ENCODE data around the gene JAG1.

JAG1 gene

GRCh38 chr20:10665791-10666190 lies 8.0 kb downstream of the JAG1 start:
- H3K4me3 ChIP-seq (ENCODE audit: low read depth, low read length), result no peak overlapping the region
- DNase-seq (ENCODE audit: low read depth), result no peak
- TF ChIP-seq MAX (IDR thresholded peaks at IDR 0.05; ENCODE audit: low read depth, low read length), result no peak
- TF ChIP-seq CTCF (IDR thresholded peaks at IDR 0.05; ENCODE audit: low read depth, low read length), result no peak
- TF ChIP-seq POLR2A (IDR thresholded peaks at IDR 0.05; ENCODE audit: extremely low read depth, insufficient read length), result no peak
- no peak for TF ChIP-seq MYC (IDR thresholded peaks at IDR 0.05; ENCODE audit: low read depth, low read length)

DNA sequence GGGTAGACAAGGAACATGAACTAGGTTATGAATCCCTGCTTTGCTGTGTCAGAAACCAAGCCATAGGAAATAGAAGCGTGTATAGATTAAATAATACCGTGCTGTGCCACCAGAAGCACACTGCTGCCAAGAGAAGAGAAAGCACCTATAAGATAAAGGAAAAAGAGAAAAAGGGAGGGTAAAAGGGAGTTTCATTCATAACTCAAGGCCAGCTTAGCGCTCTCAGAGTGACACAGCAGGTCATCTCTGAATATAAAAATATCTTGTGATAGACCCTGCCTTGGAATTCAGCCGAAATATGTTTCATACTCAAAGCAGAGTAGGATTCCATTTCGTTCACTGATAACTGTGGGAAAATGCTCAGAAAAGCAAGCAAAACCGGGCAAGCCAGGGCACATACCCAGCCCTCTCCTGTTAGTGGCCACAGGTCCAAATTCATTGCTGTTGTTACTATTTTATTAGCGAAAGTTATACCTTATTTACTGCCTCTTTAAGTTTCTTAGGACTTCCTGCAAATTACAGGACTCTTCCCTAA lies 8.7 kb downstream of the JAG1 start:
- no peak overlapping the region for H3K4me3 ChIP-seq (ENCODE audit: low read depth, low read length)
- no peak for DNase-seq (ENCODE audit: low read depth)
- TF ChIP-seq MAX (IDR thresholded peaks at IDR 0.05; ENCODE audit: low read depth, low read length), result no peak
- TF ChIP-seq POLR2A (IDR thresholded peaks at IDR 0.05; ENCODE audit: extremely low read depth, insufficient read length), result no peak
- no peak for TF ChIP-seq CTCF (IDR thresholded peaks at IDR 0.05; ENCODE audit: low read depth, low read length)
- TF ChIP-seq MYC (IDR thresholded peaks at IDR 0.05; ENCODE audit: low read depth, low read length), result no peak

- TF ChIP-seq MYC (IDR thresholded peaks at IDR 0.05; ENCODE audit: low read depth, low read length) (no peak), POLR2A (IDR thresholded peaks at IDR 0.05; ENCODE audit: extremely low read depth, insufficient read length) (no peak), CTCF (IDR thresholded peaks at IDR 0.05; ENCODE audit: low read depth, low read length) (no peak), MAX (IDR thresholded peaks at IDR 0.05; ENCODE audit: low read depth, low read length) (no peak)
- no peak overlapping the region for H3K4me3 ChIP-seq (ENCODE audit: low read depth, low read length)
- no peak for DNase-seq (ENCODE audit: low read depth)
These were observed 10.0 kb downstream of the JAG1 start for GRCh38 chr20:10663756-10664155.

DNA sequence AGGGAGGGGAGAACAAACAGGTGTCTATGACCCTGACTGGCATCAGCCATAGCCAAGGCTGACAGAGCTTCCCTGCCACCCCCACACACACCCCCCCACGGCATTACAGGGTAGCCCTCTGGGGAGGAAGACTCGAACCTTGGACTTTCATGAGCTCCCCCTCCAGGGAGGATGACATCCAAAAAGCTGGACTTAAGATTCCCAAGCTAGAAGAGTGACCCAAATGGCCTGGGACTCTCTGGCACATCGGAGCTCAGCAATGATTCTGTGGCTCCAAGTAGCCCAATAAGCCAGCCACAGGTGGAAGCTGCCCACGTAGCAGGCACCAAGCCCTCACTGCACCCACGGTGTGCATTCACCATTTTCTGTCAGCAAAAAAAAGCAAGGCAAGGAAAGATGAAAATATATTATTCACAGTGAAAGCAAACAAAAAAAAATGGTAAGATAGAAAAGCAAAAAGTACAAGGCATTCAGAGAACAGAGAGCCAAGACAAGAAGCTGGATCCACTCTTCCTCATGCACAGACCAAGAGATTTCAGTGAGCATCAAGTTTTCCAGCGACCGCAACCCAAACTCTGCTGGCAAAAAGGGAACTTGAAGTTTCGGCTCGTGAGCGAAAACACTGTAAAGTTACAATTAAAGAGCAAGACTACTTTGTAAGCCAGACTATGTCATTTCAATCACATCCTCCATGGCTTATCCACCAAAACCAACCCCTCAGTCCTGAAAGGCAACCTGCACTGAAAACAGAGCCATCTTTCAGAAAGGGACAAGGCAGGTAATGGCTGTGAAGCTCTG lies 10.9 kb downstream of the JAG1 start:
- H3K4me3 ChIP-seq (ENCODE audit: low read depth, low read length), result no peak overlapping the region
- TF ChIP-seq CTCF (IDR thresholded peaks at IDR 0.05; ENCODE audit: low read depth, low read length) (no peak), POLR2A (IDR thresholded peaks at IDR 0.05; ENCODE audit: extremely low read depth, insufficient read length) (no peak), MAX (IDR thresholded peaks at IDR 0.05; ENCODE audit: low read depth, low read length) (no peak), MYC (IDR thresholded peaks at IDR 0.05; ENCODE audit: low read depth, low read length) (no peak)
- DNase-seq (ENCODE audit: low read depth), result no peak

DNA sequence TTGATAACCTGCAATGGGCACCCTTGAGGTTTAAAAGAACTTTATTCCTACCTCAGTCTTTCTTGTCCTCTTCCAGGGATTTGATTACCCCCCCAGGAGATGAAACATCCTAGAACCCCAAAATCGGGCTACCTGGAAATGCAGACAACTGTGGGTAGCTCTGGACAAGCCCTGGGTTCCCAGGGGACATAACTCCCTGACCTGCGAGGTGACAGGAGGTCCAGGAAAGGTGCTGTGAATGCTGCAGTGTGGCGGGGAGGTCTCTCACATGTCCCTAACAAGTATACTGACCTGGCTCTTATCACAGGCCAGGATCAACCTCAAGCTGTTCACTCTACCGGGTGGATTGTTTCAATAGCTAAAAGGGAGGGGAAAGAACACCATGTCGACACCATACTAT lies 11.6 kb downstream of the JAG1 start:
- H3K4me3 ChIP-seq (ENCODE audit: low read depth, low read length), result no peak overlapping the region
- no peak for DNase-seq (ENCODE audit: low read depth)
- TF ChIP-seq POLR2A (IDR thresholded peaks at IDR 0.05; ENCODE audit: extremely low read depth, insufficient read length) (no peak), MYC (IDR thresholded peaks at IDR 0.05; ENCODE audit: low read depth, low read length) (no peak), CTCF (IDR thresholded peaks at IDR 0.05; ENCODE audit: low read depth, low read length) (no peak), MAX (IDR thresholded peaks at IDR 0.05; ENCODE audit: low read depth, low read length) (no peak)

Data from NB4 (cell line).